PC-9 (cell line): Measurements from ENCODE around the gene PMEL. TPM values are rescaled to one million over a fixed set of nuclear protein-coding genes. Genes with fewer than 3 reads are reported as not detected.
A peak's percentile ranks its signal among the peaks of the same experiment; 100 is the strongest.

Source experiments
- BruUV-seq: library from RNA; stranded (reverse); fragments of 400-500 nt; replicated peaks from 2 replicates; lab custom pipeline; 2021; lab: Mats Ljungman, UMichigan
- CTCF ChIA-PET: fragments of 300-600 bp; sonication (Branson Sonifier 250); formaldehyde crosslinking; loops from one replicate; lab custom pipeline; 2022; ENCODE audit warnings: antibody characterized with exemption; lab: Charles Lee
- POLR2A ChIA-PET: fragments of 300-600 bp; sonication (Branson Sonifier 250); formaldehyde crosslinking; loops from one replicate; lab custom pipeline; 2022; ENCODE audit warnings: antibody characterized with exemption; ENCODE audit not compliant: unreplicated experiment; lab: Charles Lee
- DNase-seq, 2 experiments: peaks; one replicate each; pipeline versions ENCODE4 v3.0.0 to v3.0.0-alpha.2; 2015 to 2022; ENCODE audit warnings: mixed read lengths in 1 of 2
- H2AFZ ChIP-seq: fragments of 200-600 bp; sonication (generic); 2 replicates; pipeline ENCODE4 v1.8.1; 2017; ENCODE audit warnings: antibody characterized with exemption
- H3F3A ChIP-seq: fragments of 200-600 bp; sonication (generic); 2 replicates; pipeline ENCODE4 v1.8.1; 2017; ENCODE audit warnings: antibody characterized with exemption, mild to moderate bottlenecking, low read depth; ENCODE audit not compliant: insufficient read depth
- H3K27ac ChIP-seq: fragments of 200-600 bp; sonication (generic); 2 replicates; pipeline ENCODE4 v1.6.1; 2016; ENCODE audit warnings: mixed run types
- H3K27me3 ChIP-seq: fragments of 200-600 bp; sonication (generic); 2 replicates; pipeline ENCODE4 v1.6.1; 2016; ENCODE audit warnings: low read depth, mixed run types; ENCODE audit not compliant: insufficient read depth
- H3K36me3 ChIP-seq: fragments of 200-600 bp; sonication (generic); 2 replicates; pipeline ENCODE4 v1.6.1; 2016; ENCODE audit warnings: low read depth, mixed run types
- H3K4me1 ChIP-seq: fragments of 200-600 bp; sonication (generic); replicated peaks from 2 replicates; pipeline ENCODE4 v1.6.1; 2016; ENCODE audit warnings: mixed run types; ENCODE audit not compliant: insufficient read depth
- H3K4me2 ChIP-seq: fragments of 200-600 bp; sonication (generic); 2 replicates; pipeline ENCODE4 v1.6.1; 2017; ENCODE audit warnings: mixed run types
- H3K4me3 ChIP-seq: fragments of 200-600 bp; sonication (generic); 2 replicates; pipeline ENCODE4 v1.6.1; 2016; ENCODE audit warnings: mixed run types
- H3K79me2 ChIP-seq: fragments of 200-600 bp; sonication (generic); 2 replicates; pipeline ENCODE4 v1.6.1; 2017; ENCODE audit warnings: low read depth, mixed run types
- H3K9me2 ChIP-seq: fragments of 200-600 bp; sonication (generic); 2 replicates; pipeline ENCODE4 v1.8.1; 2017; ENCODE audit warnings: mild to moderate bottlenecking; ENCODE audit not compliant: insufficient read depth
- H3K9me3 ChIP-seq: fragments of 200-600 bp; sonication (generic); 2 replicates; pipeline ENCODE4 v1.8.1; 2016; ENCODE audit warnings: low read depth; ENCODE audit not compliant: insufficient read depth
- H4K20me1 ChIP-seq: fragments of 200-600 bp; sonication (generic); 2 replicates; pipeline ENCODE4 v1.8.1; 2017; ENCODE audit not compliant: insufficient read depth
- EZH2 ChIP-seq: fragments of 200-600 bp; sonication (generic); IDR thresholded peaks from 2 replicates; pipeline ENCODE4 v1.8.0; 2017; ENCODE audit warnings: antibody characterized with exemption, low read depth
- intact Hi-C: fragments of 100-400 bp; cut with micrococcal nuclease; formaldehyde crosslinking; loops from one replicate; pipeline ENCODE4 v1.10.0; 2022; ENCODE audit not compliant: unreplicated experiment
- total RNA-seq: library from RNA; stranded (reverse); gene quantifications from 2 replicates; pipeline ENCODE4 v1.2.3, GENCODE V29; 2021
- TF ChIP-seq, protein P1 (sequence below): fragments of 200-600 bp; sonication (generic); conservative IDR thresholded peaks from 2 replicates; pipeline ENCODE4 v1.6.1; 2017; ENCODE audit warnings: mixed run types, antibody characterized with exemption, mild to moderate bottlenecking, moderate library complexity

Gene PMEL
- total RNA-seq, 1 experiment from 2014 or later: 8.7 TPM

DNA sequence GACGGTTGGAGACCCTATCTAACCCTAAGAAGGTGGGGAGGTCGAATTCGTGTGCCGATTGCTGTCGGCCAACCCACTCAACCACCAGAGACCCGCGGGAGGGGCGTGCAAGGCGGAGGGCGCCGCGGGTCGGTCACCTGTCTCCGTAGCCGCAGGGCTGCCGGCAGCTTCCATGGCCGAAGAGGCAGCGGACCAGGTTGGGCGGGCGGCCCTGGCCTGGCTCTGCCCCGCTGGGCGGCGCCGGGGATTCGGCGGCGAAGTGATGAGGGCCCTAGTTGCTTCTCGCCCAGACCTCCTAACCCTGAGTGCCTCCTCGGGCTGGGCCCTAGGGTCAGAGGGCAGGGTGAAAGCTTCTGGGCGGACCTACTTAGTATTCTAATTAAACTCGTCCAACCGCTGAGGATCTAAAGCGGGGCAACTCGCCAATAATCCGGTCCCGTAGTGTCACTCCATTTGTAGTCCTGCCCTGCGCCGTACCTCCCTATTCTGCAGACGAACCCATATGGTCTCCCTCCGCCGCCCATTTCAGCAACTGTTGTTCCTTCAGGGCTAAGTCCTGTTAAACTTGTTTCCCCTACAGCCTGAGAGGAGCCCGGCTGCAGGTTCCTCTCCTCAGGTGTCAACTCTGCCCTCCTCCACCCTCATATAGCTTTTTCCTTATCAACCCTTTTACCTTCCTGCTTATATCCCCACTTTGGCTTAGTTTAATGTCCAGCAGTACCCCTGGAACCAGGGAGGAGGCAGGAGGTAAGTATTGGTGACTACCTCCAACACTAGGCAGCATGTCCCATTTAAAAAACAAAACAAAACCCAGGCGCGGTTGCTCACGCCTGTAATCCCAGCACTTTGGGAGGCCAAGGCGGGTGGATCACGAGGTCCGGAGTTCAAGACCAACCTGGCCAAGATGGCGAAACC, 38.0 kb downstream of the PMEL start, which contains the start of gene PYM1:
Gene PYM1 (minus strand): TSS at position 307 of the 915 bp plus-strand sequence. CDS start 133 bp downstream, at position 174.
- Histone ChIP-seq H3K4me1 (peaks cover 43% of the 10 kb centered on the region), H2AFZ (peak within 1 kb of the TSS; percentile 92), H3K4me3 (peak within 1 kb of the TSS; percentile 100), H3K79me2 (peaks cover 55% of the 10 kb centered on the region), H3K9me3 (no peaks in the 10 kb centered on the region), H4K20me1 (no peaks in the 10 kb centered on the region), H3F3A (peaks cover 67% of the 10 kb centered on the region), H3K27ac (peak within 1 kb of the TSS; percentile 83), H3K36me3 (peaks cover 7% of the 10 kb centered on the region; the same call in 1 of the 2 replicates), H3K4me2 (peak within 1 kb of the TSS; percentile 98), H3K27me3 (no peaks in the 10 kb centered on the region), H3K9me2 (no peaks in the 10 kb centered on the region)
- TF ChIP-seq, protein P1, sequence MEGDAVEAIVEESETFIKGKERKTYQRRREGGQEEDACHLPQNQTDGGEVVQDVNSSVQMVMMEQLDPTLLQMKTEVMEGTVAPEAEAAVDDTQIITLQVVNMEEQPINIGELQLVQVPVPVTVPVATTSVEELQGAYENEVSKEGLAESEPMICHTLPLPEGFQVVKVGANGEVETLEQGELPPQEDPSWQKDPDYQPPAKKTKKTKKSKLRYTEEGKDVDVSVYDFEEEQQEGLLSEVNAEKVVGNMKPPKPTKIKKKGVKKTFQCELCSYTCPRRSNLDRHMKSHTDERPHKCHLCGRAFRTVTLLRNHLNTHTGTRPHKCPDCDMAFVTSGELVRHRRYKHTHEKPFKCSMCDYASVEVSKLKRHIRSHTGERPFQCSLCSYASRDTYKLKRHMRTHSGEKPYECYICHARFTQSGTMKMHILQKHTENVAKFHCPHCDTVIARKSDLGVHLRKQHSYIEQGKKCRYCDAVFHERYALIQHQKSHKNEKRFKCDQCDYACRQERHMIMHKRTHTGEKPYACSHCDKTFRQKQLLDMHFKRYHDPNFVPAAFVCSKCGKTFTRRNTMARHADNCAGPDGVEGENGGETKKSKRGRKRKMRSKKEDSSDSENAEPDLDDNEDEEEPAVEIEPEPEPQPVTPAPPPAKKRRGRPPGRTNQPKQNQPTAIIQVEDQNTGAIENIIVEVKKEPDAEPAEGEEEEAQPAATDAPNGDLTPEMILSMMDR: no peak; the same call in 1 of the 2 replicates
- no peak for TF ChIP-seq EZH2
- TSS peak; percentile 5 for BruUV-seq
- ChIA-PET POLR2A (interaction anchor here (0.6 to 0.9 kb wide), 4 partner anchors 69 to 187 kb away, joined by 4 to 7 read pairs (median 4); partner anchors contain the start of genes ORMDL2, SARNP and SUOX), CTCF (interaction anchor here (0.6 to 1.7 kb wide), 7 partner anchors 13 to 1151 kb away, joined by 4 to 30 read pairs (median 9); partner anchors contain the start of genes BLOC1S1, DNAJC14, NEMP1 and ORMDL2)
- DNase-seq: peak; percentile 88 to 90
- intact Hi-C loops: loop anchor here (1.0 to 5.0 kb wide), 3 partner anchors 99 to 113 kb away; partner anchors contain the start of genes DNAJC14, ORMDL2, RPS26 and SARNP

DNA sequence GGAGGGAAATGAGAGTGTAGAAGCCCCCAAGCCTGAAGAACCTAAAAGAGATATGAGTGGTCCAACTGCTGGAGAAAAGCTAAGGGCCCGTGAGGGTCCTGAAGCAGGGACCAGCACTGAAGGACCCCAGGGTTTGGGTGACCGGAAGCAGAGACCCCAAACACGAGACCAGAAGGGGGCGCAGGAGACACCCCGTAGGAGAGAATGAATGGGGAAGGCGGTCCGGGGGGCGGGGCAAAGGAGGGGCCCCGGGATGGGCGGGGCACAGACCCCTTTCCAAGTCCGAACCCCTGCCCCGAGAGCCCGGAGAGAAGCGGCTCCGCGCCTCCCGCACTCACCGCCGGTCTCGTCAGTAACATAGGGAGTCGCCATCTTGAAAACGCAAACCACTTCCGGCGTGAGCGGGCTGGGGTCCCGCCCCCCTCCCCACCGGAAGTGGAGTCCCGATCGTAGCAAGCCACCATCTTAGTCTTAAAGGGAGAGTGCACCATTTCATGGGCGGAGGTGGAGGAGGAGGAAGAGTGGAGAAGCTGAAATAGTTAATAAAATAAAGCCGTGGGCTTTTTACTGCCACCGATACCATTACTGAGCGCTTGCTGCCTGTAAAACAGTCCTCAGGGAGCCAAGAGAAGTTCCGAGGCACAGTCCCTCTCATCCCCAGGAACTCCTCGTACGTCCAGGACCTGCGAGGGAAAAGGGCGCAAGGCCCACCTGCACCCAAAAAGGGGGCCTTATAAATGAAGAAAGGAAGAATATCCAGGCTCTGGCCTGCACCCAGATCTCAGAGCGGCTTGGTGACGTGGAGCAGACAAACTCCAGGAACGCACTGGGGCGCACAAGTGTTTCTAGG, 38.9 kb downstream of the PMEL start:
- POLR2A ChIA-PET: interaction anchor here (0.6 to 0.9 kb wide), 3 partner anchors 58 to 97 kb away, joined by 4 to 7 read pairs (median 5); partner anchors contain the start of gene SUOX
- BruUV-seq: no TSS peak

More for the DNA sequence above, 38.9 kb downstream of the PMEL start:
- H3K27ac ChIP-seq: peak overlapping the region; percentile 83
- peak overlapping the region; percentile 100 for H3K4me3 ChIP-seq
- TF ChIP-seq, protein P1: peak; percentile 86
- TF ChIP-seq EZH2: no peak
- peak overlapping the region; percentile 98 for H3K4me2 ChIP-seq
- intact Hi-C loops: loop anchor here (1.0 to 5.0 kb wide), 3 partner anchors 98 to 114 kb away; partner anchors contain the start of genes DNAJC14, ORMDL2, RPS26 and SARNP
- no peaks in the 10 kb centered on the region for H3K9me3 ChIP-seq
- peaks cover 70% of the 10 kb centered on the region for H3F3A ChIP-seq
- 0 out of 2 replicates have a peak, but pooled peaks cover 3% of the 10 kb centered on the region for H4K20me1 ChIP-seq
- peaks cover 39% of the 10 kb centered on the region for H3K4me1 ChIP-seq
- peaks cover 12% of the 10 kb centered on the region; the same call in 1 of the 2 replicates for H3K36me3 ChIP-seq
- H3K9me2 ChIP-seq: no peaks in the 10 kb centered on the region
- DNase-seq: peak; percentile 82 to 85
- H3K27me3 ChIP-seq: no peaks in the 10 kb centered on the region
- CTCF ChIA-PET: interaction anchor here (0.6 to 1.7 kb wide), 10 partner anchors 12 to 1152 kb away, joined by 3 to 30 read pairs (median 8); partner anchors contain the start of genes BLOC1S1, DNAJC14, NEMP1 and ORMDL2
- H2AFZ ChIP-seq: peak overlapping the region; percentile 92
- H3K79me2 ChIP-seq: peaks cover 62% of the 10 kb centered on the region
